Left colon (tissue), 2 donors: ENCODE data around the gene LEKR1. TPM values are rescaled to one million over a fixed set of nuclear protein-coding genes. Genes with fewer than 3 reads are reported as not detected.

ENCODE experiments used
- ATAC-seq: fragments of 200-7000 bp; cut with Tn5 transposase; one replicate; pipeline ENCODE4 v1.9.1; 2020; ENCODE audit warnings: mild to moderate bottlenecking, moderate library complexity
- DNase-seq, 2 donors: peaks; one replicate each; pipeline ENCODE4 v3.0.0-alpha.2; 2020
- intact Hi-C, 2 donors: fragments of 100-400 bp; cut with DNase I in 1 of 2; cut with micrococcal nuclease in 1 of 2; formaldehyde crosslinking; loops; one replicate each; pipeline versions ENCODE4 v1.11.2 to v1.14.0; 2022; cut with DNase I, micrococcal nuclease
- total RNA-seq, 2 donors: library from RNA; stranded (reverse); fragmentation: NEBNext Ultra II Directional; extraction: Animal tissue kit (Norgen Biotek cat#: 25700); gene quantifications; one replicate each; pipeline ENCODE4 v1.2.1, GENCODE V29; 2021
- donor health status: DM: no; HTN: no; CAD: no.
- donor health status: DM: yes; HTN: yes; CAD: no.

The LEKR1 gene
- total RNA-seq, 2 donors from 2014 or later = 1.1 to 2.1 TPM

- ATAC-seq = peak; percentile 56
- DNase-seq = no peak
- intact Hi-C loops = loop anchor here in 1 of 2 donors (5.0 to 10.0 kb wide), 2 partner anchors 257 to 271 kb away; partner anchors contain the start of gene SSR3
Measured at GRCh38 chr3:156825795-156826143, 384 bp upstream of the LEKR1 start.

- intact Hi-C loops = loop anchor here in 1 of 2 donors (5.0 to 10.0 kb wide), 2 partner anchors 255 to 272 kb away; partner anchors contain the start of gene SSR3
- DNase-seq (no peak), ATAC-seq (no peak)
Measured at GRCh38 chr3:156826896-156827882, 1.0 kb downstream of the LEKR1 start.

GRCh38 chr3:156831006-156831405, 4.9 kb downstream of the LEKR1 start:
- ATAC-seq (no peak), DNase-seq (no peak)
- intact Hi-C loops = no loop called here

GRCh38 chr3:156834435-156834834, 8.3 kb downstream of the LEKR1 start:
- intact Hi-C loops = no loop called here
- DNase-seq = no peak
- ATAC-seq = no peak

GRCh38 chr3:156834962-156835535, 8.9 kb downstream of the LEKR1 start:
- DNase-seq (no peak), ATAC-seq (no peak)
- intact Hi-C loops = no loop called here

- intact Hi-C loops = no loop called here
- no peak for DNase-seq
- ATAC-seq = no peak
Measured at GRCh38 chr3:156836701-156837100, 10.5 kb downstream of the LEKR1 start.

- intact Hi-C loops = no loop called here
- DNase-seq (no peak), ATAC-seq (no peak)
Measured at GRCh38 chr3:156837115-156837514, 11.0 kb downstream of the LEKR1 start.

GRCh38 chr3:156838035-156838434, 11.9 kb downstream of the LEKR1 start:
- no peak for ATAC-seq
- DNase-seq = no peak
- intact Hi-C loops = no loop called here

- intact Hi-C loops = no loop called here
- no peak for ATAC-seq
Measured at GRCh38 chr3:156840826-156841689, 14.9 kb downstream of the LEKR1 start.

GRCh38 chr3:156843071-156843808, 17.1 kb downstream of the LEKR1 start:
- ATAC-seq = no peak
- no peak for DNase-seq
- intact Hi-C loops = no loop called here

More at GRCh38 chr3:156840826-156841689, 14.9 kb downstream of the LEKR1 start:
- DNase-seq = no peak

GRCh38 chr3:156847752-156848448, 21.7 kb downstream of the LEKR1 start:
- DNase-seq (no peak), ATAC-seq (no peak)
- intact Hi-C loops = no loop called here

GRCh38 chr3:156859578-156859977, 33.4 kb downstream of the LEKR1 start:
- DNase-seq (no peak), ATAC-seq (no peak)
- intact Hi-C loops = no loop called here

- intact Hi-C loops = no loop called here
- DNase-seq = no peak
- ATAC-seq = peak; percentile 64
Measured at GRCh38 chr3:156860873-156861272, 34.7 kb downstream of the LEKR1 start.

- no peak for ATAC-seq
- DNase-seq = no peak
- intact Hi-C loops = no loop called here
Measured at GRCh38 chr3:156862338-156862737, 36.2 kb downstream of the LEKR1 start.

- ATAC-seq = no peak
- intact Hi-C loops = no loop called here
- no peak for DNase-seq
Measured at GRCh38 chr3:156865732-156866131, 39.6 kb downstream of the LEKR1 start.

- DNase-seq = no peak
- ATAC-seq = no peak
- intact Hi-C loops = no loop called here
Measured at GRCh38 chr3:156867174-156867573, 41.0 kb downstream of the LEKR1 start.

- ATAC-seq (no peak), DNase-seq (no peak)
- intact Hi-C loops = no loop called here
Measured at GRCh38 chr3:156867920-156868319, 41.8 kb downstream of the LEKR1 start.

- intact Hi-C loops = no loop called here
- ATAC-seq = no peak
- DNase-seq = no peak
Measured at GRCh38 chr3:156873906-156874305, 47.8 kb downstream of the LEKR1 start.
